ENCODE results near the gene KYAT1.

DNA sequence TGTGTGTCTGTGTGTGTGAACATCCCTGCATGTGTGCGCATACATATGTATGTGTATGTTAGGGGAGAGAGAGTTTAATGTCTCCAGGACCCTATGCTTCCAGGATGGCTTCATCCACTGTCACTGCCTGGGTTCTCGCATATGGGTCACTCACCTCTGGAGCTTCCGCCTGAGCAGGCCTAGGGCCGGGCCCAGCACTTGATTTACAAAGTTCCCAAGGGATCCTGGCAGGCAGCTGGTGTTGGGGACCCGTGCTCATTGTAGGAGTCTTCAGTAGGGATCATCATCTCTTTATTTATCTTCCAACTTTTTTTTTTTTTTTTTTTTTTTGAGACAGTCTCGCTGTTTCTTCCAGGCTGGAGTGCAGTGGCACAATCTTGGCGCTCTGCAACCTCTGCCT lies 81.7 kb downstream of the KYAT1 start:
- no peak for TF ChIP-seq EZH2 (IDR thresholded peaks at IDR 0.05)
- TF ChIP-seq, protein P1, sequence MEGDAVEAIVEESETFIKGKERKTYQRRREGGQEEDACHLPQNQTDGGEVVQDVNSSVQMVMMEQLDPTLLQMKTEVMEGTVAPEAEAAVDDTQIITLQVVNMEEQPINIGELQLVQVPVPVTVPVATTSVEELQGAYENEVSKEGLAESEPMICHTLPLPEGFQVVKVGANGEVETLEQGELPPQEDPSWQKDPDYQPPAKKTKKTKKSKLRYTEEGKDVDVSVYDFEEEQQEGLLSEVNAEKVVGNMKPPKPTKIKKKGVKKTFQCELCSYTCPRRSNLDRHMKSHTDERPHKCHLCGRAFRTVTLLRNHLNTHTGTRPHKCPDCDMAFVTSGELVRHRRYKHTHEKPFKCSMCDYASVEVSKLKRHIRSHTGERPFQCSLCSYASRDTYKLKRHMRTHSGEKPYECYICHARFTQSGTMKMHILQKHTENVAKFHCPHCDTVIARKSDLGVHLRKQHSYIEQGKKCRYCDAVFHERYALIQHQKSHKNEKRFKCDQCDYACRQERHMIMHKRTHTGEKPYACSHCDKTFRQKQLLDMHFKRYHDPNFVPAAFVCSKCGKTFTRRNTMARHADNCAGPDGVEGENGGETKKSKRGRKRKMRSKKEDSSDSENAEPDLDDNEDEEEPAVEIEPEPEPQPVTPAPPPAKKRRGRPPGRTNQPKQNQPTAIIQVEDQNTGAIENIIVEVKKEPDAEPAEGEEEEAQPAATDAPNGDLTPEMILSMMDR (IDR thresholded peaks at IDR 0.05), result no peak
